H1 (cell line): Measurements from ENCODE around the gene OSTN. TPM values are rescaled to one million over a fixed set of nuclear protein-coding genes. Genes with fewer than 3 reads are reported as not detected.

Source experiments
- BRCA1 ChIP-seq: IDR thresholded peaks from 2 replicates; pipeline ENCODE4 v1.6.1; 2012; ENCODE audit warnings: low read depth, low read length, improper control_type of control experiment
- polyA plus RNA-seq, 7 experiments: library from polyadenylated mRNA; depleted of rRNA in 3 of 7; stranded (reverse) in 5 of 7; unstranded in 2 of 7; fragments of >200 nt in 5 of 7; fragments of 200-250 nt in 2 of 7; gene quantifications; 1 replicate in 5 of 7; 2 replicates in 1 of 7; 4 replicates in 1 of 7; pipeline versions ENCODE4 v1.2.1 to v1.2.3, GENCODE V29; 2011 to 2013; ENCODE audit warnings: missing spikeins in 2 of 7, mixed read lengths in 2 of 7
- total RNA-seq: library from RNA; stranded (reverse); fragmentation: NEBNext Ultra II Directional; extraction: Animal tissue kit (Norgen Biotek cat#: 25700); gene quantifications from 2 replicates; pipeline ENCODE4 v1.2.1, GENCODE V29; 2021

Gene OSTN
- total and polyA plus RNA-seq, 2 of the 8 experiments (the other 6 are each of a cell fraction or from before 2014, with no cell fraction given) = not detected

DNA sequence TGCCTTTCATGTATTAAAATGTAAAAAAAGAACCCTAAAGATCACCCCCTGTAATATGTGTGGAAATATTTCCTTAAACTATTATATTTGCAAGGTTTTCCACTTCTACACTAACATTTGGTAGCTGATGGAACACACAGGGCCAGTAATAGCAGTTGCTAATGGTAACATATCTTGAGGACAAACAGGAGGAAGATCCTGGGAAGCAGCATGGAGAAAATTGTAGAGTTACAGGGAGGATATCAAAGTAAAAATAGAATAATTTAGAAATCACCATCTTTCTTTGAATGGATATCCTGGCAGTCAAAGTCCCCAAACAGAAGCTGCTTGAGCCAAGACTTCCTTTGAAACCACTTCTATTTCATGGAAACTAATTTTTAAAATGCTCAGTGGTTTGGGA is 29.5 kb upstream of the OSTN start (continued):
- no peak for TF ChIP-seq BRCA1
